ENCODE data around the gene ILK. TPM values are rescaled to one million over a fixed set of nuclear protein-coding genes. Genes with fewer than 3 reads are reported as not detected.

The ILK gene
- total and polyA plus RNA-seq, 2 of the 13 experiments (the other 11 are each of a cell fraction or from before 2014, with no cell fraction given) = 70.3 to 108 TPM

DNA sequence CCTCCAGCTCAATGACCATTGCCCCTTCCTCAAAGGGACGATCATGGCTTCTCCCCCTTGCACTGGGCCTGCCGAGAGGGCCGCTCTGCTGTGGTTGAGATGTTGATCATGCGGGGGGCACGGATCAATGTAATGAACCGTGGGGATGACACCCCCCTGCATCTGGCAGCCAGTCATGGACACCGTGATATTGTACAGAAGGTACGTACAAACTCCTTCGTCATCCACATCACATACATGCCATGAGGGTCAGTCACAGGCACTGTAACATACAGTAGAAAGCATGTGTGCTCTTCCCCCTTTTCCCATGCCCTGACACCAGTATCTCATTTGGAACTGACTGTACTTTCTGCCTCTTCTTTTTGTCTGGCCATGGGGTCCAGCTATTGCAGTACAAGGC lies 4.4 kb downstream of the ILK start:
- peaks cover 21 to 37% of the 10 kb centered on the region in 2 experiments for H3K36me3 ChIP-seq (replicated peaks in 1 of 2; ENCODE audit: control insufficient read depth in 1 of 2, insufficient read depth in 2 of 2, low read length in 2 of 2)
- in situ Hi-C loops (cut with HindIII; ENCODE audit: extremely low pct_ligation_motif_present, low pct_unique_long_range_greater_than_20kb) = loop anchor here (10.0 kb wide), 1 partner anchor 123 kb away; the partner anchor contains the start of genes ARFIP2 and TIMM10B
- no peak for TF ChIP-seq SALL1 (CRISPR knock-in tag; IDR thresholded peaks at IDR 0.05)
- TF ChIP-seq ZNF83 (CRISPR knock-in tag; IDR thresholded peaks at IDR 0.05; ENCODE audit: borderline replicate concordance) = no peak
- no peak for TF ChIP-seq DNMT3B (CRISPR knock-in tag; conservative IDR thresholded peaks at IDR 0.05)
- no peak for TF ChIP-seq HOXA3 (CRISPR knock-in tag; IDR thresholded peaks at IDR 0.05)
- TF ChIP-seq ZNF713 (CRISPR knock-in tag; IDR thresholded peaks at IDR 0.05) = no peak
- TF ChIP-seq SRSF4 (IDR thresholded peaks at IDR 0.05; ENCODE audit: low read depth, low read length, poor library complexity, severe bottlenecking) = no peak
- TF ChIP-seq ZNF143 (CRISPR knock-in tag; IDR thresholded peaks at IDR 0.05) = no peak
- no peak for TF ChIP-seq ZFY (CRISPR knock-in tag; IDR thresholded peaks at IDR 0.05)
- TF ChIP-seq ZNF562 (CRISPR knock-in tag; IDR thresholded peaks at IDR 0.05; ENCODE audit: borderline replicate concordance) = no peak
- no peak for TF ChIP-seq HMG20B (CRISPR knock-in tag; conservative IDR thresholded peaks at IDR 0.05)
- TF ChIP-seq, protein P1, sequence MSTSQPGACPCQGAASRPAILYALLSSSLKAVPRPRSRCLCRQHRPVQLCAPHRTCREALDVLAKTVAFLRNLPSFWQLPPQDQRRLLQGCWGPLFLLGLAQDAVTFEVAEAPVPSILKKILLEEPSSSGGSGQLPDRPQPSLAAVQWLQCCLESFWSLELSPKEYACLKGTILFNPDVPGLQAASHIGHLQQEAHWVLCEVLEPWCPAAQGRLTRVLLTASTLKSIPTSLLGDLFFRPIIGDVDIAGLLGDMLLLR (CRISPR knock-in tag; IDR thresholded peaks at IDR 0.05) = no peak
- no peak for TF ChIP-seq NFATC3 (CRISPR knock-in tag; IDR thresholded peaks at IDR 0.05)
- TF ChIP-seq ZNF44 (CRISPR knock-in tag; IDR thresholded peaks at IDR 0.05) = no peak
- H4K20me1 ChIP-seq (ENCODE audit: insufficient read depth, low read length) = no peaks in the 10 kb centered on the region
- WGBS (ENCODE audit: low lambda C conversion rate) = 99% methylated on average over 9 of the region's 9 CpGs
- ChIA-PET POLR2A (interaction anchor here (2.1 kb wide), 1 partner anchor 10 kb away, joined by 36 read pairs; the partner anchor contains the start of gene TPP1), CTCF (ENCODE audit: low intra/inter-chr PET ratio, low total read pairs) (no interaction called here)
- H3K9ac ChIP-seq (ENCODE audit: insufficient read depth, low read depth, low read length) = no peak overlapping the region
- H3K27me3 ChIP-seq (ENCODE audit: control insufficient read depth in 1 of 2, insufficient read depth in 2 of 2, low read length in 2 of 2) = no peaks in the 10 kb centered on the region; a peak in 1 of 5 replicates
- ATAC-seq (no peak), DNase-seq (ENCODE audit: low spot score) (no peak), FAIRE-seq (no peak)
- no peak overlapping the region for H3K4me3 ChIP-seq (replicated peaks in 1 of 3; ENCODE audit: insufficient read depth in 1 of 3, low read depth in 2 of 3, low read length in 3 of 3)
- H3K27ac ChIP-seq (ENCODE audit: extremely low read length, insufficient read depth, low read length) = no peak overlapping the region
- H2AFZ ChIP-seq (ENCODE audit: low read length) = no peak overlapping the region
- H3K9me3 ChIP-seq (ENCODE audit: low read length) = no peaks in the 10 kb centered on the region
- no peak overlapping the region for H3K4me2 ChIP-seq (ENCODE audit: low read depth, low read length)
- H3K79me2 ChIP-seq (ENCODE audit: insufficient read depth, low read length) = peaks cover 39% of the 10 kb centered on the region
- intact Hi-C loops (cut with micrococcal nuclease; ENCODE audit: unreplicated experiment) = no loop called here
- no TSS peak for BruUV-seq (replicated peaks)
- H3K4me1 ChIP-seq (ENCODE audit: insufficient read depth, low read length) = peaks cover 56% of the 10 kb centered on the region
